Suprapubic skin (tissue), 4 donors: ENCODE measurements around the gene CAPZB.

Experiments
- CTCF ChIP-seq, 2 donors: fragments of 200-600 bp in 1 of 2; fragments of 450-650 bp in 1 of 2; sonication (generic) in 1 of 2; IDR thresholded peaks; one replicate each; pipeline ENCODE4 v1.5.1; 2016 to 2019; ENCODE audit warnings: antibody characterized with exemption in 2 of 2, mild to moderate bottlenecking in 1 of 2, moderate library complexity in 1 of 2
- POLR2A ChIP-seq, 2 donors: fragments of 450-650 bp; IDR thresholded peaks; one replicate each; pipeline ENCODE4 v1.6.1; 2017; ENCODE audit warnings: antibody characterized with exemption in 2 of 2, mild to moderate bottlenecking in 2 of 2, moderate library complexity in 2 of 2
- POLR2AphosphoS5 ChIP-seq, 3 donors: sonication (generic); formaldehyde crosslinking; IDR thresholded peaks; one replicate each; pipeline ENCODE4 v1.6.1; 2017; ENCODE audit warnings: antibody characterized with exemption in 3 of 3

- TF ChIP-seq POLR2AphosphoS5 (IDR thresholded peaks at IDR 0.05) (no peak), CTCF (IDR thresholded peaks at IDR 0.05) (no peak), POLR2A (IDR thresholded peaks at IDR 0.05) (no peak)
These were observed 100.1 kb downstream of the CAPZB start for GRCh38 chr1:19385221-19385620.
